GM18951 (cell line): ENCODE data around the gene EXOC4.
"Not testable (repeated sequence)": the region's sequence is repeated elsewhere in the genome, so short reads cannot be mapped to it uniquely, and the experiment has no call there.

Experiments used
- POLR2A ChIP-seq: IDR thresholded peaks from 4 replicates; pipeline ENCODE4 v1.6.1; 2011; ENCODE audit warnings: mild to moderate bottlenecking; ENCODE audit not compliant: insufficient read length, insufficient read depth; ENCODE audit errors: extremely low read depth
- in situ Hi-C: fragments of 300-500 bp; cut with MboI; formaldehyde crosslinking; loops from one replicate; pipeline ENCODE4 v1.12.0; 2022; ENCODE audit warnings: low sequenced_read_pairs, mixed read lengths, inconsistent platforms; ENCODE audit not compliant: unreplicated experiment

The EXOC4 gene

GRCh38 chr7:133253519-133253875, 619 bp downstream of the EXOC4 start:
- no peak for TF ChIP-seq POLR2A
- in situ Hi-C loops: no loop called here

- in situ Hi-C loops: no loop called here
- TF ChIP-seq POLR2A: no peak
Measured at GRCh38 chr7:133255486-133255885, 2.6 kb downstream of the EXOC4 start.

GRCh38 chr7:133258174-133258573, 5.3 kb downstream of the EXOC4 start:
- in situ Hi-C loops: no loop called here
- TF ChIP-seq POLR2A: no peak

- no peak for TF ChIP-seq POLR2A
- in situ Hi-C loops: no loop called here
Measured at GRCh38 chr7:133265821-133266220, 12.9 kb downstream of the EXOC4 start.

GRCh38 chr7:133268355-133268754, 15.5 kb downstream of the EXOC4 start:
- TF ChIP-seq POLR2A: no peak
- in situ Hi-C loops: no loop called here

- in situ Hi-C loops: no loop called here
Measured at GRCh38 chr7:133272336-133272735, 19.5 kb downstream of the EXOC4 start.

GRCh38 chr7:133273227-133273626, 20.3 kb downstream of the EXOC4 start:
- in situ Hi-C loops: no loop called here
- no peak for TF ChIP-seq POLR2A

More at GRCh38 chr7:133272336-133272735, 19.5 kb downstream of the EXOC4 start:
- no peak for TF ChIP-seq POLR2A

- no peak for TF ChIP-seq POLR2A
- in situ Hi-C loops: no loop called here
Measured at GRCh38 chr7:133274265-133274664, 21.4 kb downstream of the EXOC4 start.

- in situ Hi-C loops: no loop called here
- no peak for TF ChIP-seq POLR2A
Measured at GRCh38 chr7:133275008-133275407, 22.1 kb downstream of the EXOC4 start.

GRCh38 chr7:133275446-133276095, 22.7 kb downstream of the EXOC4 start:
- in situ Hi-C loops: no loop called here
- TF ChIP-seq POLR2A: no peak

- in situ Hi-C loops: not testable (repeated sequence)
Measured at GRCh38 chr7:133278975-133279374, 26.1 kb downstream of the EXOC4 start.

GRCh38 chr7:133282094-133282493, 29.2 kb downstream of the EXOC4 start:
- in situ Hi-C loops: no loop called here
- TF ChIP-seq POLR2A: no peak

GRCh38 chr7:133284092-133284491, 31.2 kb downstream of the EXOC4 start:
- no peak for TF ChIP-seq POLR2A
- in situ Hi-C loops: no loop called here

- TF ChIP-seq POLR2A: no peak
- in situ Hi-C loops: no loop called here
Measured at GRCh38 chr7:133288970-133289369, 36.1 kb downstream of the EXOC4 start.

- no peak for TF ChIP-seq POLR2A
- in situ Hi-C loops: no loop called here
Measured at GRCh38 chr7:133290041-133290440, 37.2 kb downstream of the EXOC4 start.
